Liver (tissue), 9 donors: Measurements from ENCODE around the gene PRELID1. TPM values are rescaled to one million over a fixed set of nuclear protein-coding genes. Genes with fewer than 3 reads are reported as not detected.

Source experiments
- DNase-seq: peaks from one replicate; pipeline ENCODE4 v3.0.0-alpha.2; 2017; ENCODE audit warnings: low spot score
- H3K27ac ChIP-seq, 2 donors: one replicate each; pipeline ENCODE4 v1.7.0; 2013; ENCODE audit warnings: inconsistent platforms in 2 of 2, low read length in 2 of 2, control low read depth in 1 of 2, low read depth in 1 of 2, mild to moderate bottlenecking in 1 of 2
- H3K27me3 ChIP-seq, 4 donors: one replicate each; pipeline versions ENCODE4 v1.6.1 to v1.7.0; 2013; ENCODE audit warnings: low read length in 3 of 4, inconsistent platforms in 1 of 4, mild to moderate bottlenecking in 1 of 4, moderate library complexity in 1 of 4; ENCODE audit not compliant: control insufficient read depth in 4 of 4, insufficient read depth in 4 of 4
- H3K36me3 ChIP-seq, 4 donors: one replicate each; pipeline versions ENCODE4 v1.6.1 to v1.7.0; 2013; ENCODE audit warnings: low read length in 3 of 4, mild to moderate bottlenecking in 3 of 4, low read depth in 1 of 4, moderate library complexity in 1 of 4; ENCODE audit not compliant: control insufficient read depth in 4 of 4, insufficient read depth in 3 of 4
- H3K4me1 ChIP-seq, 4 donors: one replicate each; pipeline versions ENCODE4 v1.6.1 to v1.7.0; 2013; ENCODE audit warnings: low read length in 3 of 4, mild to moderate bottlenecking in 3 of 4, moderate library complexity in 1 of 4; ENCODE audit not compliant: control insufficient read depth in 4 of 4, insufficient read depth in 4 of 4
- H3K4me3 ChIP-seq, 3 donors: one replicate each; pipeline versions ENCODE4 v1.6.1 to v1.7.0; 2013; ENCODE audit warnings: low read length in 3 of 3, control low read depth in 1 of 3, low read depth in 1 of 3, mild to moderate bottlenecking in 1 of 3
- H3K9ac ChIP-seq, 2 donors: one replicate each; pipeline ENCODE4 v1.7.0; 2013; ENCODE audit warnings: low read length in 2 of 2, mild to moderate bottlenecking in 2 of 2, moderate library complexity in 2 of 2, control low read depth in 1 of 2, low read depth in 1 of 2
- H3K9me3 ChIP-seq, 4 donors: one replicate each; pipeline versions ENCODE4 v1.6.1 to v1.7.0; 2013; ENCODE audit warnings: low read length in 3 of 4; ENCODE audit not compliant: control insufficient read depth in 4 of 4
- FOXA2 ChIP-seq: IDR thresholded peaks from 2 replicates; pipeline ENCODE4 v1.6.1; 2016; ENCODE audit warnings: antibody characterized with exemption
- GABPA ChIP-seq, 2 donors: IDR thresholded peaks in 1 of 2; conservative IDR thresholded peaks in 1 of 2; 2 replicates each; pipeline ENCODE4 v1.6.1; 2016; ENCODE audit warnings: antibody characterized with exemption in 2 of 2, mild to moderate bottlenecking in 1 of 2, moderate library complexity in 1 of 2
- HNF4A ChIP-seq, 2 donors: conservative IDR thresholded peaks; 2 replicates each; pipeline ENCODE4 v1.6.1; 2016; ENCODE audit warnings: antibody characterized with exemption in 2 of 2, mild to moderate bottlenecking in 2 of 2
- HNF4G ChIP-seq: IDR thresholded peaks from 2 replicates; pipeline ENCODE4 v1.6.1; 2016; ENCODE audit warnings: antibody characterized with exemption
- JUND ChIP-seq, 2 donors: IDR thresholded peaks; 2 replicates each; pipeline ENCODE4 v1.6.1; 2016; ENCODE audit warnings: antibody characterized with exemption in 2 of 2
- NR2F2 ChIP-seq: IDR thresholded peaks from 2 replicates; pipeline ENCODE4 v1.6.1; 2016; ENCODE audit warnings: antibody characterized with exemption
- RAD21 ChIP-seq, 2 donors: IDR thresholded peaks; 2 replicates each; pipeline ENCODE4 v1.6.1; 2016; ENCODE audit warnings: antibody characterized with exemption in 2 of 2, mild to moderate bottlenecking in 2 of 2
- RXRA ChIP-seq, 2 donors: IDR thresholded peaks; 2 replicates each; pipeline ENCODE4 v1.6.1; 2017 to 2018; ENCODE audit warnings: antibody characterized with exemption in 2 of 2, mild to moderate bottlenecking in 1 of 2
- SP1 ChIP-seq: IDR thresholded peaks from 2 replicates; pipeline ENCODE4 v1.6.1; 2018; ENCODE audit warnings: antibody characterized with exemption, mild to moderate bottlenecking
- TAF1 ChIP-seq: conservative IDR thresholded peaks from 2 replicates; pipeline ENCODE4 v1.6.1; 2016; ENCODE audit warnings: antibody characterized with exemption, mild to moderate bottlenecking
- WGBS: extraction: QIAGEN DNeasy Blood & Tissue Kit; methylation state at CpG from one replicate; pipeline ENCODE4 v1.1.7; 2013; 5-methylcytosine and 5-hydroxymethylcytosine counted together
- polyA plus RNA-seq, 2 donors: library from polyadenylated mRNA; stranded (reverse) in 1 of 2; unstranded in 1 of 2; fragments of 200-250 nt in 1 of 2; fragments of >200 nt in 1 of 2; fragmentation: Nextera tagmentation in 1 of 2; extraction: Ambion mirVana in 1 of 2; gene quantifications; one replicate each; pipeline versions ENCODE4 v1.2.1 to v1.2.3, GENCODE V29; 2013 to 2015
- total RNA-seq, 2 donors: library from RNA; depleted of rRNA; stranded (reverse); fragments of >200 nt; gene quantifications; one replicate each; pipeline ENCODE4 v1.2.3, GENCODE V29; 2014
- TF ChIP-seq, protein P1 (sequence below): IDR thresholded peaks from 2 replicates; pipeline ENCODE4 v1.6.1; 2016; ENCODE audit warnings: antibody characterized with exemption
- TF ChIP-seq, protein P2 (sequence below): IDR thresholded peaks from 2 replicates; pipeline ENCODE4 v1.6.1; 2016; ENCODE audit warnings: antibody characterized with exemption
- TF ChIP-seq, protein P3 (sequence below): fragments of 150-350 bp; IDR thresholded peaks from 2 replicates; pipeline ENCODE4 v1.5.1; 2017; ENCODE audit warnings: improper control_type of control experiment, low read depth, low read length; ENCODE audit not compliant: missing input control
- TF ChIP-seq, protein P4 (sequence below): IDR thresholded peaks from 2 replicates; pipeline ENCODE4 v1.6.1; 2016; ENCODE audit warnings: antibody characterized with exemption, mild to moderate bottlenecking
- donor health status: healthy.
- donor health status: healthy.
- donor health status: healthy.
- donor health status: healthy.
- donor health status: healthy.

PRELID1 gene
- total and polyA plus RNA-seq, 4 donors: 47.9 to 200 (median 85.3) TPM

DNA sequence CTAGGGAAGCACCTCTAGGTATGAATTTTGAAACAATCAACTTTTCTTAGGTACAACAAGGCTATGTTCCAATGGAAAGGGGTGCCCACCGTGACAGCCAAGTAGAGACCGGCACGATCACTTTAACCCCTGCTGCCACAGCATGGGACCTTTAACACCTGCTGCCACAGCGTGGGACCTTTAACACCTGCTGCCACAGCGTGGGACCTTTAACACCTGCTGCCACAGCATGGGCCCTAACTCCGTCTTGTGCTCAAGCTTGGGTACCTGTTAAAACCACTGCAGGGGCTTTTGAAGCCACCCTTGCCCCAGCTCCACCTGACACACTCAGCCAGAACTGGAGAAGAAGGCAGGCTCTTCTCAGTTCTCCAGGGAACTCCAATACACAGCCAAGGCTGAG, 26.3 kb downstream of the PRELID1 start (continued):
- TF ChIP-seq, protein P1, sequence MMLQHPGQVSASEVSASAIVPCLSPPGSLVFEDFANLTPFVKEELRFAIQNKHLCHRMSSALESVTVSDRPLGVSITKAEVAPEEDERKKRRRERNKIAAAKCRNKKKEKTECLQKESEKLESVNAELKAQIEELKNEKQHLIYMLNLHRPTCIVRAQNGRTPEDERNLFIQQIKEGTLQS: no peak

DNA sequence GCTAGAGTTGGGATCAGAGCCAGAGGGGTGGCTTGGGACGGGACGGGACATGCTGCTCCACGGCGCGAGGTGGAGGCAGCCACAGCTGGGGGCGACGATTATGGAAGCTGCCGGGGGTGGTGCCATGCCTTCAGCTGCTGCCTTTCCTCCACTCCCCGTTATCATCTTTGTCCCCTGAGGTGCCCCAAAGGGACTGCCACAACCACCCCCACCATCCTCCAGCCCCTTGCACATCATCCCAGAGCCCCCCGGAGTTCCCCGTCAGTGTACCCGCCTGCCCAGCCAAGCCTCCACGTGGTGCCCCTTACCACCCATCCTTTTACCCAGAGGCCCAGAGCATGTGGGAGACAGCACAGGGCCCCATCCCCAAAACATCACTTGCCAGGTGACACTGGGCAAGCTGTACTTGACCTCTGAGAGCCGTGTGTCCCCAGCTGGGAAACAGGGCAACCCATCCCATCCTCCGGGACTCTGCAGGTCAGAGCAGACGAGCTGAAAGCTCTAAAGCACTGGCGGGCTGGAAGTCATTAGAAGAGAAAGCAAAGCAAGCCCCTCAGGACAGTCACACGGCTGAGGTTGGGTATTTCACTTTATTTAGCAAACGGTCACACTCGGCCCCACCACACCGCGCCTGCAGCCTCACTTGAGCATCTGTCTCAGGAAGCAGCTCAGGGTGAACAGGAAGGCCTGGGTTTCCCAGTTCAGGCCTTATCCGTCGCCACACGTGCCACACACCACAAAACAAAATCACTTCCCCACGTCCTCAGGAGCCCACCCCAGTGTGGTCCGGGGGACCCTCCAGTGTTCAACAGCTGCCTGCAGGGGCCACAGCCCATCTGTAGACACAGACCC, 27.6 kb downstream of the PRELID1 start:
- Histone ChIP-seq H3K4me3 (no peak overlapping the region), H3K9me3 (no peaks in the 10 kb centered on the region), H3K4me1 (peaks cover 1 to 3% (median 2%) of the 10 kb centered on the region in 4 donors), H3K27ac (no peak overlapping the region), H3K27me3 (no peaks in the 10 kb centered on the region), H3K9ac (no peak overlapping the region), H3K36me3 (peaks cover 23 to 64% (median 36%) of the 10 kb centered on the region in 4 donors)
- no peak for DNase-seq
- 82% methylated on average over 27 of the region's 27 CpGs for WGBS
- TF ChIP-seq, protein P1: no peak
- TF ChIP-seq, protein P2, sequence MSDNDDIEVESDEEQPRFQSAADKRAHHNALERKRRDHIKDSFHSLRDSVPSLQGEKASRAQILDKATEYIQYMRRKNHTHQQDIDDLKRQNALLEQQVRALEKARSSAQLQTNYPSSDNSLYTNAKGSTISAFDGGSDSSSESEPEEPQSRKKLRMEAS: no peak
- TF ChIP-seq RAD21 (IDR thresholded peaks at IDR 0.05): no peak
- TF ChIP-seq SP1: no peak
- TF ChIP-seq RXRA (IDR thresholded peaks at IDR 0.05): no peak
- TF ChIP-seq, protein P3, sequence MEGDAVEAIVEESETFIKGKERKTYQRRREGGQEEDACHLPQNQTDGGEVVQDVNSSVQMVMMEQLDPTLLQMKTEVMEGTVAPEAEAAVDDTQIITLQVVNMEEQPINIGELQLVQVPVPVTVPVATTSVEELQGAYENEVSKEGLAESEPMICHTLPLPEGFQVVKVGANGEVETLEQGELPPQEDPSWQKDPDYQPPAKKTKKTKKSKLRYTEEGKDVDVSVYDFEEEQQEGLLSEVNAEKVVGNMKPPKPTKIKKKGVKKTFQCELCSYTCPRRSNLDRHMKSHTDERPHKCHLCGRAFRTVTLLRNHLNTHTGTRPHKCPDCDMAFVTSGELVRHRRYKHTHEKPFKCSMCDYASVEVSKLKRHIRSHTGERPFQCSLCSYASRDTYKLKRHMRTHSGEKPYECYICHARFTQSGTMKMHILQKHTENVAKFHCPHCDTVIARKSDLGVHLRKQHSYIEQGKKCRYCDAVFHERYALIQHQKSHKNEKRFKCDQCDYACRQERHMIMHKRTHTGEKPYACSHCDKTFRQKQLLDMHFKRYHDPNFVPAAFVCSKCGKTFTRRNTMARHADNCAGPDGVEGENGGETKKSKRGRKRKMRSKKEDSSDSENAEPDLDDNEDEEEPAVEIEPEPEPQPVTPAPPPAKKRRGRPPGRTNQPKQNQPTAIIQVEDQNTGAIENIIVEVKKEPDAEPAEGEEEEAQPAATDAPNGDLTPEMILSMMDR: no peak
- no peak for TF ChIP-seq HNF4A (conservative IDR thresholded peaks at IDR 0.05)
- TF ChIP-seq TAF1: no peak
- no peak for TF ChIP-seq NR2F2
- no peak for TF ChIP-seq GABPA (IDR thresholded peaks at IDR 0.05 in 1 of 2, conservative IDR thresholded peaks at IDR 0.05 in 1 of 2)
- TF ChIP-seq, protein P4, sequence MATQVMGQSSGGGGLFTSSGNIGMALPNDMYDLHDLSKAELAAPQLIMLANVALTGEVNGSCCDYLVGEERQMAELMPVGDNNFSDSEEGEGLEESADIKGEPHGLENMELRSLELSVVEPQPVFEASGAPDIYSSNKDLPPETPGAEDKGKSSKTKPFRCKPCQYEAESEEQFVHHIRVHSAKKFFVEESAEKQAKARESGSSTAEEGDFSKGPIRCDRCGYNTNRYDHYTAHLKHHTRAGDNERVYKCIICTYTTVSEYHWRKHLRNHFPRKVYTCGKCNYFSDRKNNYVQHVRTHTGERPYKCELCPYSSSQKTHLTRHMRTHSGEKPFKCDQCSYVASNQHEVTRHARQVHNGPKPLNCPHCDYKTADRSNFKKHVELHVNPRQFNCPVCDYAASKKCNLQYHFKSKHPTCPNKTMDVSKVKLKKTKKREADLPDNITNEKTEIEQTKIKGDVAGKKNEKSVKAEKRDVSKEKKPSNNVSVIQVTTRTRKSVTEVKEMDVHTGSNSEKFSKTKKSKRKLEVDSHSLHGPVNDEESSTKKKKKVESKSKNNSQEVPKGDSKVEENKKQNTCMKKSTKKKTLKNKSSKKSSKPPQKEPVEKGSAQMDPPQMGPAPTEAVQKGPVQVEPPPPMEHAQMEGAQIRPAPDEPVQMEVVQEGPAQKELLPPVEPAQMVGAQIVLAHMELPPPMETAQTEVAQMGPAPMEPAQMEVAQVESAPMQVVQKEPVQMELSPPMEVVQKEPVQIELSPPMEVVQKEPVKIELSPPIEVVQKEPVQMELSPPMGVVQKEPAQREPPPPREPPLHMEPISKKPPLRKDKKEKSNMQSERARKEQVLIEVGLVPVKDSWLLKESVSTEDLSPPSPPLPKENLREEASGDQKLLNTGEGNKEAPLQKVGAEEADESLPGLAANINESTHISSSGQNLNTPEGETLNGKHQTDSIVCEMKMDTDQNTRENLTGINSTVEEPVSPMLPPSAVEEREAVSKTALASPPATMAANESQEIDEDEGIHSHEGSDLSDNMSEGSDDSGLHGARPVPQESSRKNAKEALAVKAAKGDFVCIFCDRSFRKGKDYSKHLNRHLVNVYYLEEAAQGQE: no peak
- no peak for TF ChIP-seq FOXA2
- no peak for TF ChIP-seq HNF4G
- no peak for TF ChIP-seq JUND (IDR thresholded peaks at IDR 0.05)
